ENCODE data around the gene ATP7A.

DNA sequence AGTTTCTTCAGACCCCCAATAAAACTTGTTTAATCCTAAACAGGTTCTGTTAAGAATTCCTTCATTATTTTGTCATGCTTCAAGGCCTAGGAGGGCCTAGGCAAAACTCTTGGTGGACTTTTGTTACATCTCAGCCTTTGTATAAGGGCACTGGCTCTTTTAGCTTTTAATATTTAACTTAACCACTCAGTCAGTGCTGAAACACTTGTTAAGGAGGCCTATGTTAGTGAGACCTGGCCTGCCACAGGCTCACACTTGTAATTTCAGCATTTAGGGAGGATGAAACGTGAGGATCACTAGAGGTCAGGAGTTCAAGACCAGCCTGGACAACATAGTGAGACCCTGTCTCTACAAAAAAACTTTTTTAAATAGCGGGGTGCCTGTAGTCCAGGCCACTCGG, 160.8 kb downstream of the ATP7A start:
- TF ChIP-seq CTCF (IDR thresholded peaks at IDR 0.05; ENCODE audit: low read length) (no peak), EZH2 (IDR thresholded peaks at IDR 0.05; ENCODE audit: borderline replicate concordance, low read length) (no peak)

Data from OCI-LY1 (cell line).